Measurements from ENCODE around the gene IL17C. TPM values are rescaled to one million over a fixed set of nuclear protein-coding genes. Genes with fewer than 3 reads are reported as not detected.

The IL17C gene, protein sequence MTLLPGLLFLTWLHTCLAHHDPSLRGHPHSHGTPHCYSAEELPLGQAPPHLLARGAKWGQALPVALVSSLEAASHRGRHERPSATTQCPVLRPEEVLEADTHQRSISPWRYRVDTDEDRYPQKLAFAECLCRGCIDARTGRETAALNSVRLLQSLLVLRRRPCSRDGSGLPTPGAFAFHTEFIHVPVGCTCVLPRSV
- total RNA-seq (2021) (0.28 TPM in 1 of 2 replicates, not detected in the other), Bru-seq, nascent RNA (not detected), BruChase-seq, experiment 1, labeled RNA remaining after a 2-hour chase (not detected), BruChase-seq, experiment 2, labeled RNA remaining after a 6-hour chase (percentile 30 among the genes with signal in this experiment)
- long read RNA-seq, partial matches to known transcripts = 0 of 1 reads
- long read RNA-seq, other reads (novel, unspliced or antisense) = 0 of 1 reads

DNA sequence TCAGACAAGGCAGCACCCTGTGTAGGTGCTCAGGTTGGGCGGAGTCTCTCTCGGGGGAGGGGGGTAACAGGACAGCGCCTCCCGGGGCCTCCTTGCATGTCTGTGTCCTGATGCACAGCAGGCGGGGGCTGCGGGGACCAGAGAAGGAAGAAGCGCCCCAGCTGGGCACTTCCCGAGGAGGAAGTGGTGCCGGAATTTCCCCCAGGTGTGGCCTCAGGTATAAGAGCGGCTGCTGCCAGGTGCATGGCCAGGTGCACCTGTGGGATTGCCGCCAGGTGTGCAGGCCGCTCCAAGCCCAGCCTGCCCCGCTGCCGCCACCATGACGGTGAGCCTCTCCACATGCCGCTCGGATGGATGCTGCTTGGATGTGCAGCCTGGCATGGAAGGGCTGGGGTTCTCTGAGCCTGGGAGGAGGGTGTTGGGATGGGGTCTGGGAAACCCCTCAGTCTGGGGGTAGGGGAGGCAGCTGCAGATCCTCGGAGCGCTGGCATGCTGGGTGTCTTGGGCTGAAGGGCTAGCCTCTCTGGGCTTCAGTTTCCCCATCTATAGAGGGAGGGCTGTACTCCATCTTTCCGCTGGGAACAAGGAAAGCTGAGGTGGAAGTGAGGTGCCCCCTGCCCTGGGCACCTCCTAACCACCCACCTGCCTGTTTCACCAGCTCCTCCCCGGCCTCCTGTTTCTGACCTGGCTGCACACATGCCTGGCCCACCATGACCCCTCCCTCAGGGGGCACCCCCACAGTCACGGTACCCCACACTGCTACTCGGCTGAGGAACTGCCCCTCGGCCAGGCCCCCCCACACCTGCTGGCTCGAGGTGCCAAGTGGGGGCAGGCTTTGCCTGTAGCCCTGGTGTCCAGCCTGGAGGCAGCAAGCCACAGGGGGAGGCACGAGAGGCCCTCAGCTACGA, at the start of gene IL17C:
IL17C (plus strand) TSS at position 250 of the 908 bp plus-strand sequence; CDS start at position 320, 70 bp downstream.
- POLR2A ChIA-PET (ENCODE audit: low non-redundant PET) = no interaction called here
- no peak for TF ChIP-seq EZH2 (IDR thresholded peaks at IDR 0.05; ENCODE audit: borderline replicate concordance, low read depth, low read length, poor library complexity, severe bottlenecking)
- no peak for TF ChIP-seq CTCF (conservative IDR thresholded peaks at IDR 0.05; ENCODE audit: low read depth, low read length)
- Histone ChIP-seq H3K27me3 (replicated peaks; ENCODE audit: insufficient read depth, low read depth, low read length, poor library complexity) (peaks cover 22% of the 10 kb centered on the region), H3K36me3 (ENCODE audit: insufficient read depth, low read length, poor library complexity, severe bottlenecking) (no peaks in the 10 kb centered on the region), H3K4me1 (ENCODE audit: insufficient read depth, low read length, poor library complexity, severe bottlenecking) (no peaks in the 10 kb centered on the region), H3K27ac (ENCODE audit: low read depth, low read length, poor library complexity, severe bottlenecking) (no peak within 1 kb of the TSS), H3K4me3 (ENCODE audit: low read depth, low read length, poor library complexity, severe bottlenecking) (no peak within 1 kb of the TSS), H3K9me3 (ENCODE audit: low read depth, low read length, poor library complexity, severe bottlenecking) (no peaks in the 10 kb centered on the region)
- DNase-seq (ENCODE audit: low spot score) = no peak
- intact Hi-C loops (cut with micrococcal nuclease; ENCODE audit: unreplicated experiment) = no loop called here
- BruUV-seq (replicated peaks) = no TSS peak
- CTCF ChIA-PET = no interaction called here

- Histone ChIP-seq H3K27ac (ENCODE audit: low read depth, low read length, poor library complexity, severe bottlenecking) (no peak overlapping the region), H3K4me3 (ENCODE audit: low read depth, low read length, poor library complexity, severe bottlenecking) (no peak overlapping the region), H3K27me3 (replicated peaks; ENCODE audit: insufficient read depth, low read depth, low read length, poor library complexity) (no peaks in the 10 kb centered on the region), H3K4me1 (ENCODE audit: insufficient read depth, low read length, poor library complexity, severe bottlenecking) (no peaks in the 10 kb centered on the region), H3K9me3 (ENCODE audit: low read depth, low read length, poor library complexity, severe bottlenecking) (no peaks in the 10 kb centered on the region), H3K36me3 (ENCODE audit: insufficient read depth, low read length, poor library complexity, severe bottlenecking) (peaks cover 28% of the 10 kb centered on the region)
- CTCF ChIA-PET = no interaction called here
- no peak for DNase-seq (ENCODE audit: low spot score)
- intact Hi-C loops (cut with micrococcal nuclease; ENCODE audit: unreplicated experiment) = no loop called here
- TF ChIP-seq CTCF (conservative IDR thresholded peaks at IDR 0.05; ENCODE audit: low read depth, low read length) (no peak), EZH2 (IDR thresholded peaks at IDR 0.05; ENCODE audit: borderline replicate concordance, low read depth, low read length, poor library complexity, severe bottlenecking) (no peak)
- POLR2A ChIA-PET (ENCODE audit: low non-redundant PET) = no interaction called here
- BruUV-seq (replicated peaks) = no TSS peak
These were observed 49.6 kb upstream of the IL17C start for GRCh38 chr16:88588754-88589153.

DNA sequence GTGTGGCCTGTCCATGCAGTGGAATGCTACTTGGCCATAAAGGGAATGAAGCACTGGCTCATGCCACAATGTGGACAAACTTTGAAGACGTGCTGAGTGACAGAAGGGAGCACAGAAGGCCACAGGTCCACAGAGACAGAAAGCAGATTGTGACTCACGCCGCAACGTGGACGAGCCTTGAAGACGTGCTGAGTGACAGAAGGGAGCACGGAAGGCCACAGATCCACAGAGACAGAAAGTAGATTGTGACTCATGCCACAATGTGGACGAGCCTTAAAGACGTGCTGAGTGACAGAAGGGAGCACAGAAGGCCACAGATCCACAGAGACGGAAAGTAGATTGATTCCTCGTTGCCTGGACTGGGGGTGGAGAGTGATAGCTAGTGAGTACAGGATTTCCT, 48.9 kb upstream of the IL17C start:
- Histone ChIP-seq H3K27me3 (replicated peaks; ENCODE audit: insufficient read depth, low read depth, low read length, poor library complexity) (no peaks in the 10 kb centered on the region), H3K4me3 (ENCODE audit: low read depth, low read length, poor library complexity, severe bottlenecking) (no peak overlapping the region), H3K9me3 (ENCODE audit: low read depth, low read length, poor library complexity, severe bottlenecking) (no peaks in the 10 kb centered on the region), H3K36me3 (ENCODE audit: insufficient read depth, low read length, poor library complexity, severe bottlenecking) (peaks cover 28% of the 10 kb centered on the region), H3K4me1 (ENCODE audit: insufficient read depth, low read length, poor library complexity, severe bottlenecking) (no peaks in the 10 kb centered on the region), H3K27ac (ENCODE audit: low read depth, low read length, poor library complexity, severe bottlenecking) (no peak overlapping the region)
- ChIA-PET POLR2A (ENCODE audit: low non-redundant PET) (no interaction called here), CTCF (no interaction called here)
- no peak for TF ChIP-seq EZH2 (IDR thresholded peaks at IDR 0.05; ENCODE audit: borderline replicate concordance, low read depth, low read length, poor library complexity, severe bottlenecking)
- TF ChIP-seq CTCF (conservative IDR thresholded peaks at IDR 0.05; ENCODE audit: low read depth, low read length) = no peak
- DNase-seq (ENCODE audit: low spot score) = no peak
- no TSS peak for BruUV-seq (replicated peaks)
- intact Hi-C loops (cut with micrococcal nuclease; ENCODE audit: unreplicated experiment) = no loop called here

All from A673 (cell line).